Mesenchymal stem cell (in vitro differentiated cells and primary cell): ENCODE data around the gene OPHN1.
"Not testable (repeated sequence)": the region's sequence is repeated elsewhere in the genome, so short reads cannot be mapped to it uniquely, and the experiment has no call there.

ENCODE experiments used
- DNase-seq: peaks from one replicate; pipeline ENCODE4 v3.0.0-alpha.2; 2013
- H2AFZ ChIP-seq: one replicate; pipeline ENCODE4 v1.6.1; 2013; ENCODE audit warnings: low read depth, mild to moderate bottlenecking, control low read depth, inconsistent platforms, low read length, moderate library complexity
- H2AK5ac ChIP-seq: 2 replicates; pipeline ENCODE4 v1.6.1; 2013; ENCODE audit warnings: low read length, moderate library complexity, mild to moderate bottlenecking, inconsistent platforms; ENCODE audit not compliant: severe bottlenecking
- H2BK120ac ChIP-seq: one replicate; pipeline ENCODE4 v1.6.1; 2013; ENCODE audit warnings: low read depth, mild to moderate bottlenecking, inconsistent platforms, low read length, moderate library complexity
- H2BK12ac ChIP-seq, 2 experiments: one replicate each; pipeline ENCODE4 v1.6.1; 2013; ENCODE audit warnings: inconsistent platforms in 2 of 2, low read length in 2 of 2, mild to moderate bottlenecking in 2 of 2, moderate library complexity in 2 of 2, control low read depth in 1 of 2
- H2BK15ac ChIP-seq: one replicate; pipeline ENCODE4 v1.6.1; 2013; ENCODE audit warnings: mild to moderate bottlenecking, low read depth, inconsistent platforms; ENCODE audit not compliant: poor library complexity, severe bottlenecking
- H2BK5ac ChIP-seq: 2 replicates; pipeline ENCODE4 v1.6.1; 2013; ENCODE audit warnings: low read depth, mild to moderate bottlenecking, low read length, control low read depth, inconsistent platforms; ENCODE audit not compliant: poor library complexity, severe bottlenecking
- H3K14ac ChIP-seq, 2 experiments: one replicate each; pipeline ENCODE4 v1.6.1; 2013; ENCODE audit warnings: inconsistent platforms in 2 of 2, low read length in 2 of 2, control low read depth in 1 of 2, mild to moderate bottlenecking in 1 of 2, moderate library complexity in 1 of 2
- H3K18ac ChIP-seq, 2 experiments: one replicate each; pipeline ENCODE4 v1.6.1; 2013; ENCODE audit warnings: inconsistent platforms in 2 of 2, low read length in 2 of 2, control low read depth in 1 of 2, low read depth in 1 of 2, mild to moderate bottlenecking in 1 of 2
- H3K23ac ChIP-seq, 2 experiments: one replicate each; pipeline ENCODE4 v1.6.1; 2013; ENCODE audit warnings: inconsistent platforms in 2 of 2, low read length in 2 of 2, mild to moderate bottlenecking in 2 of 2, moderate library complexity in 2 of 2, control low read depth in 1 of 2
- H3K27ac ChIP-seq: 2 replicates; pipeline ENCODE4 v1.5.1; 2013; ENCODE audit warnings: mild to moderate bottlenecking, moderate library complexity, low read length, control low read depth, inconsistent platforms; ENCODE audit not compliant: poor library complexity, severe bottlenecking
- H3K27me3 ChIP-seq, 2 experiments: 2 replicates each; pipeline versions ENCODE4 v1.6.1 to v1.7.0; 2013; ENCODE audit warnings: low read length in 2 of 2, mild to moderate bottlenecking in 2 of 2, moderate library complexity in 2 of 2, control low read depth in 1 of 2, inconsistent platforms in 1 of 2; ENCODE audit not compliant: control insufficient read depth in 1 of 2, insufficient read depth in 1 of 2
- H3K36me3 ChIP-seq, 2 experiments: 2 replicates each; pipeline versions ENCODE4 v1.6.1 to v1.7.0; 2013; ENCODE audit warnings: low read length in 2 of 2, control low read depth in 1 of 2, inconsistent platforms in 1 of 2, low read depth in 1 of 2, mild to moderate bottlenecking in 1 of 2; ENCODE audit not compliant: insufficient read depth in 2 of 2, control insufficient read depth in 1 of 2
- H3K4ac ChIP-seq, 2 experiments: one replicate each; pipeline ENCODE4 v1.6.1; 2013; ENCODE audit warnings: inconsistent platforms in 2 of 2, low read length in 2 of 2, mild to moderate bottlenecking in 2 of 2, moderate library complexity in 2 of 2, control low read depth in 1 of 2, low read depth in 1 of 2
- H3K4me1 ChIP-seq: 2 replicates; pipeline ENCODE4 v1.6.1; 2013; ENCODE audit warnings: low read depth, low read length, control low read depth; ENCODE audit not compliant: control insufficient read depth, insufficient read depth
- H3K4me2 ChIP-seq: 2 replicates; pipeline ENCODE4 v1.6.1; 2013; ENCODE audit warnings: low read length, mild to moderate bottlenecking, inconsistent platforms; ENCODE audit not compliant: poor library complexity, severe bottlenecking
- H3K4me3 ChIP-seq, 2 experiments: 2 replicates each; pipeline versions ENCODE4 v1.5.1 to v1.7.0; 2013; ENCODE audit warnings: low read length in 2 of 2, mild to moderate bottlenecking in 2 of 2, control low read depth in 1 of 2, low read depth in 1 of 2; ENCODE audit not compliant: insufficient read depth in 1 of 2
- H3K79me1 ChIP-seq: replicated peaks from 2 replicates; pipeline ENCODE4 v1.6.1; 2013; ENCODE audit warnings: mild to moderate bottlenecking, control low read depth, low read length, inconsistent platforms; ENCODE audit not compliant: poor library complexity, severe bottlenecking
- H3K9ac ChIP-seq: 2 replicates; pipeline ENCODE4 v1.7.0; 2013; ENCODE audit warnings: mild to moderate bottlenecking, low read length, moderate library complexity
- H3K9me3 ChIP-seq: 2 replicates; pipeline ENCODE4 v1.7.0; 2013; ENCODE audit warnings: mild to moderate bottlenecking, low read length; ENCODE audit not compliant: control insufficient read depth
- H4K8ac ChIP-seq: one replicate; pipeline ENCODE4 v1.6.1; 2013; ENCODE audit warnings: inconsistent platforms, mild to moderate bottlenecking, low read length, moderate library complexity
- H4K91ac ChIP-seq: one replicate; pipeline ENCODE4 v1.6.1; 2013; ENCODE audit warnings: mild to moderate bottlenecking, low read length, inconsistent platforms
- WGBS: methylation state at CpG from one replicate; pipeline ENCODE4 v1.1.7; 2013; ENCODE audit warnings: mixed read lengths; 5-methylcytosine and 5-hydroxymethylcytosine counted together

Gene OPHN1

DNA sequence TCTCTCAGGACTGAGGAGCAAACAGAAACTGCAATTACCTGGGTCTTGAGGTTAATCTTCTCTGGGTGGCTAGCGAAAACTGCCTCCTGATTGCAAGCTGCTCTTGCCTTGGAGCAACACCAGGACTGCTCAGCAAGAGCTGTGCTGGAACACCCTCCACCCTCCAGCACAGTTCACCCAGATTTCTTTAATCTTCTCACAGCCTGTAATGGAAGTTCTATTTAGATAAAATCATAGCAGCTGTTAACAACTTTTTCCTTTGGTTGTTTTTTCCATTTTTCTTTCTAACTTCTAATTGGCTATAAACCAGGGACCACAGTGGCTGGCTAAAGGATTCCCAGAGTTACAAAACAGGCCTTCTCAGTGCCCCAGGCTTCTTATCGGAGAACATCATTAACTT lies 36.3 kb downstream of the OPHN1 start:
- no peak overlapping the region for H3K4ac ChIP-seq
- WGBS = 80% methylated on average over 1 of the region's 2 CpGs
- H3K23ac ChIP-seq = no peak overlapping the region
- H4K8ac ChIP-seq = no peak overlapping the region
- no peak overlapping the region for H2AFZ ChIP-seq
- no peaks in the 10 kb centered on the region for H3K9me3 ChIP-seq
- H2BK5ac ChIP-seq = no peak overlapping the region
- H2BK15ac ChIP-seq = no peak overlapping the region
- H4K91ac ChIP-seq = no peak overlapping the region
- no peak overlapping the region for H3K4me2 ChIP-seq
- no peak for DNase-seq
- no peaks in the 10 kb centered on the region for H3K4me1 ChIP-seq
- no peak overlapping the region for H2BK120ac ChIP-seq
- no peak overlapping the region for H3K4me3 ChIP-seq
- H3K9ac ChIP-seq = no peak overlapping the region
- H2BK12ac ChIP-seq = no peak overlapping the region
- H2AK5ac ChIP-seq = no peak overlapping the region
- no peak overlapping the region for H3K14ac ChIP-seq
- H3K18ac ChIP-seq = no peak overlapping the region
- H3K27me3 ChIP-seq = peaks cover 0 to 16% of the 10 kb centered on the region in 2 experiments
- H3K27ac ChIP-seq = no peak overlapping the region
- H3K36me3 ChIP-seq = no peaks in the 10 kb centered on the region
- H3K79me1 ChIP-seq = peaks cover 5% of the 10 kb centered on the region

DNA sequence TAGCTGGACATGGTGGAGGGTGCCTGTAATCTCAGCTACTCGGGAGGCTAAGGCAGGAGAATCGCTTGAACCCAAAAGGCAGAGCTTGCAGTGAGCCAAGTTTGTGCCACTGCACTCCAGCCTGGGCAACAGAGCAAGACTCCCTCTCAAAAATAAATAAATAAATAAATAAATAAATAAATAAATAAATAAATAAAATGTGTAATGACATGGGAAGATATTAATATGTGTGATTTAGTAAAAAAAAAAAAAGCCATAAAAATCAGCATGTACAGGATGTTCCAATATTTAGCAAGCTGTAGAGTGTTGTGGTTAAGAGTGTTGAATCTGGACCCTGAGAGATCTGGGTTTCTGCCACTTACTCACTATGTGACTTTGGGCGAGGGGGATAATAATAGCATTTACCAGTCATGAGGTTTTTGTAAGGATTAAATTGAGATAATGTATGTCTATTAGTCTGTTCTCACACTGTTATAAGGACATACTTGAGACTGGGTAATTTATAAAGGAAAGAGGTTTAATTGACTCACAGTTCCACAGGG lies 43.8 kb downstream of the OPHN1 start:
- H3K4me2 ChIP-seq, H2BK120ac ChIP-seq, H4K91ac ChIP-seq, DNase-seq, H3K79me1 ChIP-seq, H3K23ac ChIP-seq, H2AK5ac ChIP-seq, H3K27me3 ChIP-seq, H3K4ac ChIP-seq, H3K14ac ChIP-seq, H2BK15ac ChIP-seq, H2AFZ ChIP-seq, H3K36me3 ChIP-seq, H3K4me3 ChIP-seq, H2BK5ac ChIP-seq, H4K8ac ChIP-seq, H2BK12ac ChIP-seq, H3K9ac ChIP-seq, H3K9me3 ChIP-seq, H3K27ac ChIP-seq, H3K18ac ChIP-seq, H3K4me1 ChIP-seq: not testable (repeated sequence)
- WGBS = 100% methylated on average over 1 of the region's 3 CpGs

DNA sequence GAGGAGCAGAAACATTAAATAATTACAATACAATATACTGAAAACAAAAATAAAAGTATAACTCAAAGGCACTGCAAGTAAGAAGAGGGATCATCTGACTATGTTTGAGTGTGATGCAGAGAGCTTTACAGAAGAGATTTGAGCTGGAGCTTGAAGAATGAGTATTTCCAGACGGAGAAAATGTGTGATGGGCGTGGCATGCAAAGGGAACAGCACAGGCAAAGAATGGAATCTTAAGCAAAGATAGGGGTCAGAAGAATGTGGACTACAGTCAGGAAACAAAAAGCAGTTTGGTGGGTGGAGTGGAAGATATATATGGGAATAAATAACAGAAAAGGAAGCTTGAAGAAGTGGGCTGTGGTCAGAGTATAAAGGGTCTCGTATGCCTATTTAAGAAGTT lies 45.5 kb downstream of the OPHN1 start:
- Histone ChIP-seq H3K18ac (no peak overlapping the region), H3K4ac (no peak overlapping the region), H4K8ac (no peak overlapping the region), H3K4me1 (no peaks in the 10 kb centered on the region), H3K4me3 (no peak overlapping the region), H3K79me1 (peaks cover 4% of the 10 kb centered on the region), H4K91ac (no peak overlapping the region), H2AFZ (no peak overlapping the region), H2BK15ac (no peak overlapping the region), H3K36me3 (no peaks in the 10 kb centered on the region), H3K23ac (no peak overlapping the region), H3K9me3 (no peaks in the 10 kb centered on the region), H3K9ac (no peak overlapping the region), H2AK5ac (no peak overlapping the region), H3K4me2 (no peak overlapping the region), H2BK12ac (no peak overlapping the region), H3K27ac (no peak overlapping the region), H3K27me3 (peaks cover 0 to 8% of the 10 kb centered on the region in 2 experiments), H3K14ac (no peak overlapping the region), H2BK5ac (no peak overlapping the region), H2BK120ac (no peak overlapping the region)
- 87% methylated on average over 3 of the region's 3 CpGs for WGBS
- no peak for DNase-seq

DNA sequence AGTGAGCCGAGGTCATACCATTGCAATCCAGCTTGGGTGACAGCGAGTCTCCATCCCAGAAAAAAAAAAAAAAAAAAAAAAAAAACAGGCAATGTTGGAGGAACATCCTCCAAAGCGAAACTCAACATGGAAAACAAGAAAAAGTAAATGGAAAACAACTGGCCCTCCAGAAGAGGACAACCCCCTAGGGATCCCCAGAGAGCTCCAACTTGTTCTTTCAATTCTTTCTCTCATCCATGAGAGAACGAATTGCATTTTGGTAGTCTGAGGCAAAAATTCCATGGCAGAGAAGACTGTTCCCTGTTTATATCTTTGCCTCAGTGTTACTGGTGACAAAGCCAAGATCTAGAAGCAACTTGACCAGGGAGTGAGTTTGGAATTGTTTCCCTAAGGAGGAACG lies 49.8 kb downstream of the OPHN1 start:
- H3K4me2 ChIP-seq = no peak overlapping the region
- H2AK5ac ChIP-seq = no peak overlapping the region
- no peak overlapping the region for H3K4me3 ChIP-seq
- no peak overlapping the region for H3K18ac ChIP-seq
- H3K9ac ChIP-seq = no peak overlapping the region
- no peak overlapping the region for H2AFZ ChIP-seq
- no peak for DNase-seq
- H2BK12ac ChIP-seq = no peak overlapping the region
- H2BK5ac ChIP-seq = no peak overlapping the region
- no peak overlapping the region for H2BK120ac ChIP-seq
- peaks cover 4% of the 10 kb centered on the region for H3K79me1 ChIP-seq
- H3K36me3 ChIP-seq = no peaks in the 10 kb centered on the region
- H3K14ac ChIP-seq = no peak overlapping the region
- no peak overlapping the region for H4K8ac ChIP-seq
- H3K4ac ChIP-seq = no peak overlapping the region
- H4K91ac ChIP-seq = no peak overlapping the region
- H3K27ac ChIP-seq = no peak overlapping the region
- H3K27me3 ChIP-seq = peaks cover 0 to 5% of the 10 kb centered on the region in 2 experiments
- WGBS = 95% methylated on average over 3 of the region's 5 CpGs
- no peaks in the 10 kb centered on the region for H3K9me3 ChIP-seq
- no peak overlapping the region for H2BK15ac ChIP-seq
- H3K23ac ChIP-seq = no peak overlapping the region
- no peaks in the 10 kb centered on the region for H3K4me1 ChIP-seq
